ENCODE measurements around the gene RPA3.
A peak's percentile ranks its signal among the peaks of the same experiment; 100 is the strongest.

The RPA3 gene

DNA sequence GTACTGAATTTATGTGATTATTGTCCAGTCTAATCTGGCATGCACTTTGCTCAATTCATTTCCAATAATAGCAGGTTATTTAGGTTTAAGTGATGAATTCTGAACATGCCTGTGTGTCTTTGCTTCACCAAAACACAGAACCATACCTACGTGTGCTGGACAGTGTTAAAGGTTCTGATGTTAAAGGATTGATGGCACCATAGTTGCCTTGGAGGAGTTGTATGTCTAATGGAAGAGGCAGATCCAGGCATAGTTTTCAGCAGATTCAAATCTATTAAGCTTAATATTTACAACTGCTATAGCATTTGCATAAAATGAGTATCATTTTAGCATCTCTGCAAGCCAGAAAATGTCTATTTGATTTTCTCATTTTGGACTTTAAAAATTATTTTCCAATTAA lies 105.9 kb downstream of the RPA3 start:
- DNase-seq (ENCODE audit: low read depth): no peak
- no peak overlapping the region for H3K4me3 ChIP-seq (ENCODE audit: control insufficient read depth, low read depth, low read length)
- TF ChIP-seq, protein P1, sequence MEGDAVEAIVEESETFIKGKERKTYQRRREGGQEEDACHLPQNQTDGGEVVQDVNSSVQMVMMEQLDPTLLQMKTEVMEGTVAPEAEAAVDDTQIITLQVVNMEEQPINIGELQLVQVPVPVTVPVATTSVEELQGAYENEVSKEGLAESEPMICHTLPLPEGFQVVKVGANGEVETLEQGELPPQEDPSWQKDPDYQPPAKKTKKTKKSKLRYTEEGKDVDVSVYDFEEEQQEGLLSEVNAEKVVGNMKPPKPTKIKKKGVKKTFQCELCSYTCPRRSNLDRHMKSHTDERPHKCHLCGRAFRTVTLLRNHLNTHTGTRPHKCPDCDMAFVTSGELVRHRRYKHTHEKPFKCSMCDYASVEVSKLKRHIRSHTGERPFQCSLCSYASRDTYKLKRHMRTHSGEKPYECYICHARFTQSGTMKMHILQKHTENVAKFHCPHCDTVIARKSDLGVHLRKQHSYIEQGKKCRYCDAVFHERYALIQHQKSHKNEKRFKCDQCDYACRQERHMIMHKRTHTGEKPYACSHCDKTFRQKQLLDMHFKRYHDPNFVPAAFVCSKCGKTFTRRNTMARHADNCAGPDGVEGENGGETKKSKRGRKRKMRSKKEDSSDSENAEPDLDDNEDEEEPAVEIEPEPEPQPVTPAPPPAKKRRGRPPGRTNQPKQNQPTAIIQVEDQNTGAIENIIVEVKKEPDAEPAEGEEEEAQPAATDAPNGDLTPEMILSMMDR (conservative IDR thresholded peaks at IDR 0.05; ENCODE audit: control insufficient read depth, insufficient read depth, low read depth, low read length): no peak

DNA sequence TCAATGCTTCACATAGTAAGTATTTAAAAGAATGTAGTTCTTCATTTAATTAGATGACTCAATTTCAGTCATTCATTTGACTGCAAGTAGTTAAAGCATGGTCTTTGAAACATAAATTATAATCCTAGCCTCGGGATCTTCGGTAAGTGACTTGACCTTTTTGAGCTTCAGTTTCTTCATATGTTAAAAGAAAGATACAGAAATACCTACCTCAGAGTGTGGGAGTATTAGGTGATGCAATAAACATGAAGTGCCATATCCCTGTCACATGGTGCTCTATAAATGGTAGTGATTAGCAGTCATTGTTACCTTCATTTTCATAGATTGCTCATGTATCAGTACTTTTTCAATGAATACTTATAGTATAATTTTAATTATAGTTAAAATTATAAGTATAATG lies 109.1 kb downstream of the RPA3 start:
- TF ChIP-seq, protein P1 (conservative IDR thresholded peaks at IDR 0.05; ENCODE audit: control insufficient read depth, insufficient read depth, low read depth, low read length): no peak
- no peak for DNase-seq (ENCODE audit: low read depth)
- H3K4me3 ChIP-seq (ENCODE audit: control insufficient read depth, low read depth, low read length): no peak overlapping the region

DNA sequence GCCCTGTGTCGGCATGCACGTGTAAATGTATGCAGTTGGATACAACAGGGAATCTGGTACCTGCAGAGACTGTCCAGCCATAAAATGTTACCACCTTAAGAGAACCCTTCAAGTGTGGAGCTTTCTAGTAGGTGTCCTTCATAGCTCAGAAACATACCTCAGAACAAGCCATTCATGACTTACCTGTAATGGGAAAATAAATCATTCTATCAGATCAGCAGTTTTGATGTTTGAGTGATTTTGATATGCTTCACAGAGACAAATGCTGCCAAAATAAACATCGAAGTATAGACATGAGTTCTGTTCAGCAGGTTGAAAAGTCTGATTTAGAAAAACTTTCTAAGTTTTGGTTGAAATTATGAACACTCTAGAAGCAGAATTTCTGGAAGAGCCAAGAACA lies 111.4 kb downstream of the RPA3 start:
- TF ChIP-seq, protein P1 (conservative IDR thresholded peaks at IDR 0.05; ENCODE audit: control insufficient read depth, insufficient read depth, low read depth, low read length): no peak
- no peak for DNase-seq (ENCODE audit: low read depth)
- H3K4me3 ChIP-seq (ENCODE audit: control insufficient read depth, low read depth, low read length): no peak overlapping the region

GRCh38 chr7:7596176-7596575 lies 122.2 kb downstream of the RPA3 start:
- TF ChIP-seq, protein P1 (conservative IDR thresholded peaks at IDR 0.05; ENCODE audit: control insufficient read depth, insufficient read depth, low read depth, low read length): no peak
- no peak for DNase-seq (ENCODE audit: low read depth)
- no peak overlapping the region for H3K4me3 ChIP-seq (ENCODE audit: control insufficient read depth, low read depth, low read length)

GRCh38 chr7:7595451-7595850 lies 123.0 kb downstream of the RPA3 start:
- TF ChIP-seq, protein P1 (conservative IDR thresholded peaks at IDR 0.05; ENCODE audit: control insufficient read depth, insufficient read depth, low read depth, low read length): no peak
- DNase-seq (ENCODE audit: low read depth): peak; percentile 26

More at GRCh38 chr7:7595451-7595850, 123.0 kb downstream of the RPA3 start:
- no peak overlapping the region for H3K4me3 ChIP-seq (ENCODE audit: control insufficient read depth, low read depth, low read length)

Measured in fibroblast of mammary gland (primary cell).